CD4-positive, alpha-beta T cell treated with Interferon gamma for 1 hour (primary cell): ENCODE measurements around the gene OXSR1.
"Not testable (repeated sequence)": the region's sequence is repeated elsewhere in the genome, so short reads cannot be mapped to it uniquely, and the experiment has no call there.

Experiments
- DNase-seq: peaks from one replicate; pipeline ENCODE4 v3.0.0-alpha.2; 2020

OXSR1 gene

DNA sequence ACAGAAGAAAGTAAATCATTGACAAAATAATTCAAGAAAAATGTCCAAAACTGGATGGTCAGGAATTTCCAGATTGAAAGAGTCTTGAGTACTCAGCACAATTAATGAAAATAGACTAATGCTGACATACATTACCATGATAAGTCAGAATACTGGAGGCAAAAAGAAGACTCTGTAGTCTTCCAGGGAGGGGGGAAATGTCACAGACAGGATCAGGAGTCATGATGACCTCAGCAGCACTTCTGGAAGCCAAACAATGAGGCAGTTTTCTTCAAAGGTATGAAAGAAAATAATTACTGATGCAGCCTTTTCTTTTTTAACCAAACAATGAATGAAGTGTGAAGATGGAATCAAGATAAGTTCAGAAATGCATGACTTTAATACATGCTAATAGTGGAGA lies 70.1 kb downstream of the OXSR1 start:
- DNase-seq = no peak

DNA sequence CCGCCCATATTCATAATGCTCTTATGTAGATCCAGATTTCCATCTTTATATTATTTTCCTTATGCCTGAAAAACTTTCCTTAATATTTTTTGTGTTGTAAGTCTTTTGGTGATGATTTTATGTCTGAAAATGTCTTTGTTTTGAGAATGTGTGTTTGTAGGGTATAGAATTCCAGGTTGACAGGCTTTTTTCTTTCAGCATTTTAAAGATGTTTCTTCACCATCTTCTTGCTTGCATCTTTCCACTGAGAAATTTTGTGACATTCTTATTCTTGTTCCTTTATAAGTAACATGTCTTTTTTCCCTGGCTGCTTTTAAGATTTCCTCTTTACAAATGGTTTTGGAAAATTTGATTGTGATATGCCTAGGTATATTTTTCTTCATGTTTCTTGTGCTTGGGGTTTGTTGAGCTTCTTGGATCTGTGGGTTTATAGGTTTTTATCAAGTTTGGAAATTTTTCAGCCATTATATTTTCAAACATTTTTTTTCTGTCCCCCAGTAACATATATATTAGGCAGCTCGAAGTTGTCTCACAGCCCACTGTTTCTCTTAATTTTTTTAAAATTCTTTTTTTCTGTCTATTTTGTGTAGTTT lies 73.2 kb downstream of the OXSR1 start:
- DNase-seq = no peak

DNA sequence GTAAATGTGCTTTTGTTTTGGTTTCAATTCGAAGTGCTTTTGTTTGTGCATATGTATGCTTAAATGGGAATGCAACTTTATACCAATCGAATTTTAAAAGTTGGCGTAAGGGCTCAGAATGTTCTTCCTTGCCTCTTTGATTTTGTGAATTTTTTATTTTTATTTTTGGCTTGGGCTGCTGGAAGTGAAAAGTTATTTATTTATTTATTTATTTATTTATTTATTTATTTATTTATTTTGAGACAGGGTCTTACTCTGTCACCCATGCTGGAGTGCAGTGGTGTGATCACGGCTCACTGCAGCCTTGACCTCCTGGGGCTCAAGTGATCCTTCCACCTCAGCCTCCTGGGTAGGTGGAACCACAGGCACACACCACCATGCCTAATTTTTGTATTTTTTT lies 77.5 kb downstream of the OXSR1 start:
- not testable (repeated sequence) for DNase-seq

DNA sequence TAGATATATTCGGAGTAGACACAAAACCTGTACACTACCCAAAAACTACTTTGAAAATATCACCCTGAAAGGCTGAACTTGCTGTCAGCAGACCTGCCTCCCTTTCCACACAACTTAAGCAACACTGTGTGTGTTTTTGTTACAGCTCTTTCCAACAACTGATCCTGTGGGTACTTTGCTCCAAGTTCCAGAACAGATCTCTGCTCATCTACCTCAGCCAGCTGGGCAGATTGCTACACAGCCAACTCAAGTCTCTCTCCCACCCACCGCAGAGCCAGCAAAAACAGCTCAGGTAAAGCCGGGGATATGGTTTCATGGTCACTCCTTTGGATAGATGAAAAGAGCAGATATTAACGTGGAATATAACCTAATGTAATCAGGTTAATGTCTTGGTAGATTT lies 80.6 kb downstream of the OXSR1 start:
- DNase-seq = no peak

DNA sequence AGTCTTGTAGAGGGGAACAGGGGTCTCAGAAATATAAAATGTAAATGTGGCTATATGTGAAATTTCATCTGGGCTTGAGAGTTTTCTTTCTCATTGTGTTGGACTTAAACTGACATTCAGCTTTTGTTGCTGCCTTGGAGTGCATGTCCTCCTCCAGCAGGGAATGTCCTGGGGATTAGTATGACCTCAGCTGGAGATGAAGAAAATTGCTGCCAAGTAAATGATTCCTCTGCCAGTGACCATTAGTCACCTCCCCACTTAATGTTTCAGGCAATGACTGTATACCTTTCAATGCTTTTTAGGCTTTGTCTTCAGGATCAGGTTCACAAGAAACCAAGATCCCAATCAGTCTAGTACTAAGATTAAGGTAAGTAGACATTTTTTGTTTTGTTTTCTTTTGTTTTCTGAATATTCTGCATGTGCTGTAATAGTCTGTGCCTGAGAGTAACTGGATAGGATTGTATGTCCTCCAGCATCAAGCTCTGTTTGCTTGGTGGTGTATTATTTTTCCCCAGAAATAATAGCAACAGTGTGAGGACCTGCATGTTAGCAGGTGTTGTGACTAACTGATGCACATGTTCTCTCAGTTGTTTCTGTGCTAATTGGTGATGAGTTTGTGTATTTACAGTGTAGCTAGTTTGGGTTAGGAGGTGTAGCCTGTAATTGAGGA lies 82.2 kb downstream of the OXSR1 start:
- no peak for DNase-seq

DNA sequence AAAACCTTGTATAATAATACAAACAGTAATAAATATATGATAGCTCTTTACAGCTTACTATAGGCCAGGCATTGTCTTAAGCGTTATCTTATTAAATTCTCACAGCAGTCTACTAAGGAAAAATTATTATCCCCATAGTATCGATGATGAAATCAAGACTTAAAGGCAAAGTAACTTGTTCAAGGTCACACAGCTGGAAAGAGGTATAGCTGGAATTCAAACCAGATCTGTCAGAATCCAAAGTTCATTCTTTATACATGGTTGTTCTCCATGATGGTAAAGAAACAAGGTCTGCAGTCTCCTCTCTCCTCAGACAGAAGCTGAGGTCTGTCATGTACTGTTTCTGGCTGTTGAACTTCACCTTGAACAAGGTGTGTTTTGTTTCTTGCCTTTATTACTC lies 84.9 kb downstream of the OXSR1 start:
- DNase-seq = no peak

DNA sequence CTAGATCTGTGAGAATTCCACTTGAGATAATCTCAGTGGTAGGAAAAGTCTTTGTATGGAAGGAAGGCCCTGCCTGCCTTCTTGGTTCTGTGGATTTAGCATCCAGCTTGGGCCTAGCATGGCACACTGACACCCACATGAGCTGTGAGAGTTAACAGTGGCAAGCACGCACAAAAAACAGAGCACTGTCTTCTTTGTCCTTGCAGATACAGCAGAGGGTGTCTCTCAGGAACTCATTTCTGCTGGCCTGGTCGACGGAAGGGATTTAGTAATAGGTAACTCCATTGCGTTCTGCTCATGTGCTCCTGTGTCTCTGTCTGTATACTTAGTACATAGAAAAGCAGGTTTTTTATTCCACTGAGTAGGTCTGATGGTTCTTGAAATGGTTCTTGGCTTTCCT lies 85.9 kb downstream of the OXSR1 start:
- DNase-seq = no peak

DNA sequence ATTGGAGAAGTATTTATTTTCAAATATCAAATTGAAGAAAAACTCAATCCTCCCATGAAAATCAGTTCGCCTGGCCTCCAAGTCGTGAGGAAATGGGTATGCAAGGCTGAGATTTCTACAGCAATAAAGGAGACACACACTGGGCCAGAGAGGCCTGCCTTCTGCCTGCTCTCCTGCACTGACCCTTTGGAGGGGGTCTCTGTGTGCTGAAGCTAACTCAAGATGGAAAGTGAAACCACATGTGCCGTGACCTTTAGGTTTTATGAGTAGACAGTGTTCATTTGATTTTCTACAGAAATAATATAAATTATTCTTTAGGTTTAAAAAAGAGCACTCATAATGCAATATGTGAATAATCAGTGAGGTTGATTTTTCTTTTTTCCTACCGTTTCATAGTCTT lies 88.4 kb downstream of the OXSR1 start:
- no peak for DNase-seq

DNA sequence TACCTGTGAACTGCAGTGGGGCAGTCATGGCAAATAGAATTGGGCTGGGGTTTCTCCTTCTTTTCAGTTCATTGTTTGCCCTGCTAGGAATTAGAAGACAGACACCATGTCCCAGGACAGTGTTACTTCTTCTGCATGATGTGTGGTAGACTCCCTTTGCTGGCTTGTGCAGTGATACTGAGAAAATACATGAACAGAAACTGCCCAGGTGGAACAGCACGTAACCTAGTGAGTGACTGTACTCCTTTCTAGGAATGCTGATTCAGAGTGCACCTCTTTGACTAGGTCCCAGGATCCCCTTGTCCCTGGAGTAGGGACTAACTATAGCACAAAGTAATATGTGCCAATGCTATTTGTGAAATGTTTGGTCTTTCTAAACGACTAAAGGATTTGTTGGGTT lies 89.5 kb downstream of the OXSR1 start:
- DNase-seq = no peak

DNA sequence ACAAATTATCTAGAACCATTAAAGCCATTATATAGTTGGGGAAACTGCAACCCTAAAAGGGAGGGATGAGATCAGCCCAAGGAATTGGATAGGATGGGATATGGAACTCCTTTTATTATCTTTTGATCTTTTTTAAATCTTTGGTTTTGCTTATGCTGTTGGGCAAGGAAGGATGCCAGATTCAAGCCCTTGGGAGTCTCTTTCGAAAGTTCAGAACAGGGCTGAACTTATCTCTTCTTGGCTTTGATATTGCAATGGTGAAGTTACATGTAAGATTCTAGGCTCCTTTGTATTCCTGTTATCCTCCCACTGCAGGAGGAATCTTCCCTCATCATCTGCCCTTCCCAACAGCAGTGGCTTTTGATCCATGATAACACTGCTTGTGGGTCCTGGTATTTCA lies 90.3 kb downstream of the OXSR1 start:
- DNase-seq = no peak

DNA sequence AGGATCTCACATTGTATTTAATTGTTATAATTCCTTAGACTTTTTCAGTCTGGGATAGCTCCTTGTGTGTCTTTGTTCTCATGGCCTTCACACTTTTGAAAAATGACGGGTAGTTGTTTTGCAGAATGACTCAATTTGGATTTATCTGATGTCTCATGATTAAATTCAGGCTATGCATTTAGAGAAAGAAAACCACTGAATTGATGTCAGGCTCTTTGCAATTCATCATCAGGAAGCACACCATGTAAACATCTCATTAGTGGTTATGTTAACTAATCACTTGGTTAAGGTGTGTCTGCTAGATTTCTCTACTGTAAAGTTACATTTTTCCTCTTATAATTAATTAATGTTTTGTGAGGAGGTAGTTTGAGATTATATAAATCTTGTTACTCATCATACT lies 92.2 kb downstream of the OXSR1 start:
- DNase-seq = no peak

DNA sequence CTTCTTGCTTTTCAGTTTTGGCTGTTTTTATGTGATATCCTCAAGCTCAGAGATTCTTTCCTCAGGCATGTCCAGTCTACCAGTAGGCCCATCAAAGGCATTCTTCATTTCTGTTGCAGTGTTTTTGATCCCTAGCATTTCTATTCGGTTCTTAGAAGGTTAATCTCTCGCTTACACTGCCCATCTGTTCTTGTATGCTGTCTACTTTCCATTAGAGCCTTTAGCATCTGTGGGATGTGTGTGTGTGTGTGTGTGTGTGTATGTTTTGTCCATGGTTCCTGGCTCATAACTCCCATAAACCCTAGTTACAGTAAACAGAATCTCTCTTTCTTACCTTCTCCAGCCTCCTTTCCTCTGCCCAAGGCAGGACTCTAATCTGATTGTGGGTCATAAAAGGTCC lies 95.1 kb downstream of the OXSR1 start:
- DNase-seq = no peak

DNA sequence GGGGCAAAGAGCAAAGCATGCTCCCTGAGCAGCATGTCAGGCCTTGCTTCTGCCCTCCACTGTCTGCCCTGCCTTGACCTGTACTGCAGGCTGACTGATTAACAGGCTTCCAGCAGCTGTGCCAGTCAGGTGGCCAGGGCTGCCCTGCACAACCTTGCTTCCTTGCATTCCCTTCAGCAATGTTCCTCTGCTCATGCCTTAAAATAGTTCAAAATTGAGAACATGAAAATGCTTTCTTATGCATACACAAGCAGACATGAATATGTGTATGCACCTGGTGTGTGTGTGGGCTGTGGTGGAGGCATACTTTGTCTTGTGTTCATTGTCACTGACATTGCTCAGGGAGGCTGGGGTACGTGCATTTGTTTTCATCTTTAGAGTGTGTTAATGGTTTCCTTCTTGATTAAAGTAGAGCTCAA lies 99.0 kb downstream of the OXSR1 start:
- DNase-seq = no peak

DNA sequence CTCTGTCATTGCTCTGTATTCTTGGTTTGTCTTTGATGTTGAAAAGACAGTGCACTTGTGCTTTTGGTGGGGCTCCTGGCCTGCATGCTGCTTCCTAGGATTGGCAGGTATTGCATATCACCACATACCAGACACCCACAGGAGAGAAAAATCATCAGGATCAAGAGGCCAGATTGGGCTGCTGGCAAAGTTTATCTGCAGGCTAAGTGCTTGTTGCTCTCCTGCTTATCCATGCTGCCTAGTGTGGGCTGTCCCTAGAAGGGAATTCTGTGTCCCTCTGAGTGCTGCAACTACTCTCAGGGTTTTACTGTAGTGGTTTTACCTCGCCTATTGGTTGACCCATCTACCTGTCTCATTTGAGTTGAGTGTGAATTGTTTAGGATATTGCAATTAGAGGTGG lies 99.4 kb downstream of the OXSR1 start:
- DNase-seq = no peak

DNA sequence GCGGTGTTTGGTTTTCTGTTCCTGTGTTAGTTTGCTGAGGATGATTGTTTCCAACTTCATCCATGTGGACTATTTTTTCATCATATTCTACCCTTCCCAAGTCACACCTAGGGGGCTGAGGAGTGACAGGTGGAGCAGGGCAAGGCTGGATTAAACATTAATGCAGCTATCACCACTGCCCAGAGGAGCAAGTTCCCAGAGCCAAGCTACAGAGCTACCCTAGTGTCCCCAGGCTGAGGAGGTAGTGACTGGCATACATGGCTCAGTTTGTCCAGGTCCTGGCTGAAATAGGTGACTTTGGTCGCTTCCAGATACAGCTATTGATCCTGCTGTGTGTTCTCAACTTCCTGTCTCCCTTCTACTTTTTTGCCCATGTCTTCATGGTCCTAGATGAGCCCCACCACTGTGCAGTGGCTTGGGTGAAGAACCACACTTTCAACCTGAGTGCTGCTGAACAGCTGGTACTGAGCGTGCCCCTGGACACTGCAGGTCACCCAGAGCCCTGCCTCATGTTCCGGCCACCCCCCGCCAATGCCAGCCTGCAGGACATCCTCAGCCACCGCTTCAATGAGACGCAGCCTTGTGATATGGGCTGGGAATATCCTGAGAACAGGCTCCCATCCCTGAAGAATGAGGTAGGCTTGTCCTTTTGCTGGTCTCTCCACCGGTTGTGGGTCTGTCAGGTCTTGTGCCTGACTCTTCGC lies 100.4 kb downstream of the OXSR1 start, which contains the start of gene SLC22A13:
Gene SLC22A13, plus strand, starts transcription at position 209 of the 704 bp plus-strand sequence. Its CDS starts 49 bp downstream, at position 258.
- no peak for DNase-seq

DNA sequence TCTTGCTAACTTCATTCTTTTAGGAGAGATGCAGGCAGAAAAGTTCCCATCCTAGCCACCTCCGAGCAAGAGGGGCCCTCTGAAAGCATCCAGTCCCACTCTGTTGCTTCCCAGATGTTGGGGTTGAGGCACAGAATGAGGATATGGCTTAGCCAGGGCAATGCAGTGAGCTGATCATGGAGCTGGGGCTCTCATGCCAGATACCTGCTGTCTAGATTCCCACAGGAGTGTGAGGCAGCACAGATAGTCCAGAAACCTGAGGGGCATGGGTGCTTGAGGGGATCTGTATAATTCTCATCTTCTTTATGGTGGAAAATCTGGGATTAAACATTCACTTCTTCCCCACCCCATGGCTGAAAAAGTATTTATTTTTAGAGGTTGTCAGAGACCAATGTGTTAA lies 101.5 kb downstream of the OXSR1 start:
- no peak for DNase-seq

DNA sequence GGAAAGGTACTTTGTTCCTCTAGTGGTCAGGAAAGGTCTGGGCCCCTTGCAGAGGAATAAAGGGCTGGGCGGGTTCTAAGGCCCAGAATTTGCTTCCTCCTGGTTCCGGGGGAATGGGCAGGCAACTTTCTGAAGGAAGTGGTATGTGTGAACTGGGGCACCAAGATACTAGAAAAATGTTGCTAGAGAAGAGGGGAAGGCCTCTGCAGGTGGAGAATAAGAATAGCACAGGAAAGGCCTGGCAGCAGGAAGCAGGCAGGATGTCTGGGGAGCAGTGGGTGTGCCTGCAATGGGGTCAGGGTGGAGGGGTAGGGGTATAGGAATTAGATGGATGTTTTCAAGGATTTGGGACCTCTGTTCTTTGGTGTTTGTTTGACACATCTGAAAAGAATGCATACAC lies 102.3 kb downstream of the OXSR1 start:
- no peak for DNase-seq

DNA sequence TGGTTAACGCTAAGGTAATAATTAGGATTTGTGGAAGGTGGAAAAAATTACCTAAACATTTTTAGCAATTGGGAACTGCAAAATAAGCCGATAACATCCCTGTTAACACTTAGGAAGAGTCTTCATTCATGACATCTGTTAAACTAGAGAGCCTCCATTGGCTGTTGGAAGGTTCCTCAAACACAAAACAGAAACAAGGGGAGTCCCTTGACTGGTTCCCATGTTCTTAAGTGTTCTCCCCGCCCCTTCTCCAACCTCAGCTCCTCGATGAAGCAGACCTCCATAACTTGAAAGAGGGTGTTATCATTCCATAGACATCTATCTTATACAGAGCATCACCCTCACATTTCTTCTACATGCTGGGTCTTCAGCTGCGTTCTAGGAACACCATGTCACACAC lies 102.8 kb downstream of the OXSR1 start:
- DNase-seq = no peak

DNA sequence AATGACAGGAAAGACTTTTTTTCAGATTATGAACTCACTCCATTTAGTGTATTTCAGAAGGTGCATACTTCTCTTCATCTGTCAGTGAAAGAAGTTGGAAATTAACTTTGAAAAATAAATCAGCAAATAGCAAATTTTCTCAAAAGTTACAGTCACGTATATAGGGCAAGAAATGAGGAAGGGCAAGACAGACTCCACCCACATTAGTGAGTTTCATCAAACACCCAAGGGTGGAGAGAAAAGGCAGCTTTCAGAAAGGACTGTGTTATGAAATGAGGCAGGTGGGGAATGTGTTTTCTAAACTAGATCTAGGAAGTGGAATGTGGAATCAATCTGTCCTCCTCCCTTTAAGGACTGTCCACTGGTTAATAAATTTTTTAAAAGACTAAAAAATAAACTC lies 103.2 kb downstream of the OXSR1 start:
- no peak for DNase-seq

DNA sequence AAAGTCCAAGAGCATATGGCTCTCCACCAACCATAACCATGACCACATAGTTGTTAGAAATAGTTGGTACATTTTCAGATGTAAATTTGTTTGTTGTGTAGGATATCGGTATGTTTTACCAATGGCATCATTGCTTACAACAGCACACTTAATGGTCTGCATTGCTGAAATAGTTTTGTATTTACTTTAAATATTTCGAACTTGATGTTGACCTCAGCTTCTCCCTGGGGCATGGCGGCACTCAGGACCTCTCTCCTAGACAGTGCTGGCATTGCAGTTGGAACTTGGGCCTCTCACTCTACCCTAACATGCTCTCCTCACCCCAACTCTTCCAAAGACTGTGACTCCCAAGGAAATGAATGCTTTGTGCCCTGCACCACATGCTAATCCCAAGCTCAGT lies 105.3 kb downstream of the OXSR1 start:
- no peak for DNase-seq

DNA sequence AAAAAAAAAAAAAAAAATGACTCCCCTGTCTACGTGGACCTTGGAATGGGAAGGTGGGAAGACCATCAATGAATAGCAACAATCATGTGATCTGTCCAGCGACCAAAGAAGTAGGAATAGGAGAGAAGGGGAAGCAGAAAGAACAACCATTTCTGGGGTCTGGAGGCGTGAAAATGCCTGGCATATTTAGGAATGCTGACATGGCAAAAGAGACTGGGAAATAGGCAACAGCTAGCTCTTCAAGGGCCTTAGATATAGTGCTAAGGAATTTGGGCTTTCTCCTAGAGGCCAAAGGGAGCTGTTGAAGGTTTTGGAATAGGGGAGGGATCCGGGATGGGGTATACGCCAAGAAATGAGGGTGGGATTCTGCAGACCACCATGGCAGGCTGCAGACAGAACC lies 106.2 kb downstream of the OXSR1 start:
- DNase-seq = no peak

DNA sequence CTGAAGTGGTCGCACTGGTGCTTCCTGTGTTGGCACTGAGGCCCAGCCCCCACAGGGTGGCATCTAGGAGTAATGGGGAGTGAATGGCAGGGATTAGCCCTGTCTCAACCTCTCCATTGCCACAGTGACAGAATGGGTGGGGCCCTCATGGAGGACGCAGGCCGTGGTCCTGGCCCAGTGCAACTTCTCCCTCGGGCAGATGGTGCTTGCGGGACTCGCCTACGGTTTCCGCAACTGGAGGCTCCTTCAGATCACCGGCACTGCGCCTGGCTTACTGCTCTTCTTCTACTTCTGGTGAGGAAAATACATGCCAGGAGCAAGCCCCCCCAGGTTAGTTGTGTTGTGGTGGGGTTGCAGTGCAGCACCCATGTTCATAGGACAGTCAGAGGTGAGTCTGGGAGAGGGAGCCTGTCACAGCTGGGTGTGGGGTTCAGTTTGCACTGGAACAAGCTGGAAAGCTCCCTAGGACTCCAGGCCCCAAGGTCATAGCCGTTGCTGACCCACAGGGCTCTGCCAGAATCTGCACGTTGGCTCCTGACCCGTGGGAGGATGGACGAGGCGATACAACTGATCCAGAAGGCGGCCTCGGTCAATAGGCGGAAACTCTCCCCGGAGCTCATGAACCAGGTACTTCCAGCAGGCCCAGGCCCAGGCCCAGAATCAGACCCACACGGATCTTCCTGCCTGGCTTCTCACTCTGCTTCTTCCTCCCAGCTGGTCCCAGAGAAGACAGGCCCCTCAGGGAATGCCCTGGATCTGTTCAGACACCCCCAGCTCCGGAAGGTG lies 109.7 kb downstream of the OXSR1 start:
- no peak for DNase-seq

DNA sequence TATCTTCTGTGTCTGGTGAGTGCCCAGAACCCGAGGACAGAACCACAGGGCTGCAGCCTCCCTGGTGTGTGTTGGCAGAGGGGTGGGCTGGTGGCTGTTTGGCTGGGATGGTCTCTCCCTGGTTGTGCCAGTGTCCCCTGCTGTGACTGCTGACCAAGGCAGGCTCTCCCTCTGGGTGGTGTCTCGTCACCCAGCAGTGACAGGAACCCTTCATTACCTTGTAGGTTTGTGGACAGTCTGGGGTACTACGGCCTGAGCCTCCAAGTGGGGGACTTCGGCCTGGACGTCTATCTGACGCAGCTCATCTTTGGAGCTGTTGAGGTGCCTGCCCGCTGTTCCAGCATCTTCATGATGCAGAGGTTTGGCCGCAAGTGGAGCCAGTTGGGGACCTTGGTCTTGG lies 110.3 kb downstream of the OXSR1 start:
- DNase-seq = no peak
